Measurements from ENCODE around the gene PPP1R12C. TPM values are rescaled to one million over a fixed set of nuclear protein-coding genes. Genes with fewer than 3 reads are reported as not detected.

The PPP1R12C gene
- total RNA-seq, 1 donor from 2014 or later, result 24.5 TPM

DNA sequence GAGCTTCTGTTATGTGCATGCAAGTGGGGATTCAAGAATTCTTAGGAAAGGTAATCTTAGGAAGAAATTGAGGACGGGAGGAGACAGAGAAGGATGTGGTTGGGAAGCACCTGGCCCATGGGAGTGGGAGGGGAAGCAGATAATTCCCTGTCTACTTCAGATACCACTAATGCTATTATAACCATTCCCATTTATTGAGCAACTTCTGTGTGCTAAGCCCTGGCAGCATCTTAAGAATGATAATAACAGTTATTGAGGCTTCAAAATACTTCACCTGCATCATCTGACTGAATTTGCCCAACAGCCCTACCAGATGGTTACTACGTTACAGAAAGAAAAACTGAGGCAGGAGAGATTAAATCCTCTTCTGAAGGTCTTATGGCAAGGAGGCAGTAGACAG lies 40.3 kb downstream of the PPP1R12C start:
- H3K36me3 ChIP-seq (ENCODE audit: control insufficient read depth in 3 of 3, insufficient read depth in 3 of 3, low read length in 3 of 3), result no peaks in the 10 kb centered on the region
- H3K27ac ChIP-seq (ENCODE audit: low read depth, low read length), result no peak overlapping the region
- H3K9me3 ChIP-seq (ENCODE audit: control insufficient read depth in 3 of 3, low read length in 3 of 3), result peaks cover 0 to 5% (median 0%) of the 10 kb centered on the region in 3 donors
- peaks cover 10 to 16% (median 11%) of the 10 kb centered on the region in 3 donors for H3K4me1 ChIP-seq (ENCODE audit: control insufficient read depth in 3 of 3, insufficient read depth in 3 of 3, low read length in 3 of 3)
- peaks cover 46 to 64% (median 51%) of the 10 kb centered on the region in 3 donors for H3K27me3 ChIP-seq (ENCODE audit: control insufficient read depth in 3 of 3, insufficient read depth in 3 of 3, low read length in 3 of 3)
- no peak overlapping the region for H3K9ac ChIP-seq (ENCODE audit: low read depth in 1 of 3, low read length in 3 of 3)
- H3K4me3 ChIP-seq (ENCODE audit: low read length in 3 of 3), result no peak overlapping the region

DNA sequence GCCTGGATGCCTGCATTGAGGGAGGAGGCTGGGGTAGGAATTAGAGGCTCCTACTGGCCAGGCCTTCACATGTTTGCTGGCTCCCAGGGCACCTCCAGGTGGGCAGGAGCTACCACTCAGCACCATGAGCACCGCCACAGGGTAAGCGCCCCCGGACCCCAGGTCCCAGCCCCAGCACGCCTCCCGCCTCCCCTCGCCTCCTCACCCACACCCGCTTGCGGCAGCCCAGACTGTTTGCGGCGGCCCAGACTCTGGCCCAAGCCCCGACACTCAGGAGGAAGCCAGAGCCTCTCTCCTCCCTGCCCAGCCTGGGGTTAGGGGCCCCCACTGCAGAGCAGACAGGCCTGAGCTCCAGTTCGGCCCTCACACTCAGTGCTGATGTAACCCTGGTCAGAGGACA lies 41.1 kb downstream of the PPP1R12C start:
- Histone ChIP-seq H3K27me3 (ENCODE audit: control insufficient read depth in 3 of 3, insufficient read depth in 3 of 3, low read length in 3 of 3) (peaks cover 45 to 64% (median 48%) of the 10 kb centered on the region in 3 donors), H3K9me3 (ENCODE audit: control insufficient read depth in 3 of 3, low read length in 3 of 3) (peaks cover 0 to 5% (median 0%) of the 10 kb centered on the region in 3 donors), H3K36me3 (ENCODE audit: control insufficient read depth in 3 of 3, insufficient read depth in 3 of 3, low read length in 3 of 3) (no peaks in the 10 kb centered on the region), H3K4me3 (ENCODE audit: low read length in 3 of 3) (no peak overlapping the region), H3K27ac (ENCODE audit: low read depth, low read length) (no peak overlapping the region), H3K4me1 (ENCODE audit: control insufficient read depth in 3 of 3, insufficient read depth in 3 of 3, low read length in 3 of 3) (peaks cover 10 to 13% (median 11%) of the 10 kb centered on the region in 3 donors), H3K9ac (ENCODE audit: low read depth in 1 of 3, low read length in 3 of 3) (no peak overlapping the region)

DNA sequence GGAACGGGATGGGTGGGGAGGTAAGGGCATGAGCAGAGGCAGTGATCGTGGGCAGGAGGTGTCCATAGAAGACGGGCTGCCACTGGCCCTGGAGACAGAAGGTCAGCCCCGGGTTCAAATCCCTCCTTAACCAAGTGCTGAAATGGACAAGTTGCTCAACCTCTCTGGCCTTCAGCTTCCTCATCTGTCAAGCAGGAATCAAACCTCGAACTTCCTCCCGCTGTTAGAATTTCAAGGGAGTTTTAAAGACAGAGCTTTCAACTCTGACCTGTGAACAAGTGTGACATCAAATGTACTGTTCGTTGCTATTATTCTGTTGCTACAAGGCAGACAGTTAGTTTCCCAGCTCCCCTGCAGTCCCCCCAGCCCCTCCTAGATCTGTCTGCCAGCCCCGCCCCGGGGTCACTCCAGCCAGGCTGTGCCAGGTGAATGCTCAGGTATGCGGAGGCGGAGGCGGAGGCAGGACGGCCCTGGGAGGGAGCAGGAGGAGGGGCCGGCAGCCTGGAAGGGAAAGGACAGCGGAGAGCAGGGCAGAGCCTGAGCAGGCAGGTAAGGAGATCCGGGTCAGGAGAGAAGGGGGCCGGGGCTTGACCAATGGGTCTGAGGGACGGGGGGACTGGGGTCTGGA lies 42.0 kb downstream of the PPP1R12C start, which contains the start of gene EPS8L1:
Gene EPS8L1 (plus strand): TSS at position 499 of the 628 bp plus-strand sequence. CDS start 576 bp downstream, outside the sequence.
- Histone ChIP-seq H3K4me1 (ENCODE audit: control insufficient read depth in 3 of 3, insufficient read depth in 3 of 3, low read length in 3 of 3) (peaks cover 2 to 4% (median 3%) of the 10 kb centered on the region in 3 donors), H3K4me3 (ENCODE audit: low read length in 3 of 3) (no peak within 1 kb of the TSS), H3K36me3 (ENCODE audit: control insufficient read depth in 3 of 3, insufficient read depth in 3 of 3, low read length in 3 of 3) (no peaks in the 10 kb centered on the region), H3K27ac (ENCODE audit: low read depth, low read length) (no peak within 1 kb of the TSS), H3K9ac (ENCODE audit: low read depth in 1 of 3, low read length in 3 of 3) (no peak within 1 kb of the TSS), H3K27me3 (ENCODE audit: control insufficient read depth in 3 of 3, insufficient read depth in 3 of 3, low read length in 3 of 3) (peaks cover 45 to 63% (median 46%) of the 10 kb centered on the region in 3 donors), H3K9me3 (ENCODE audit: control insufficient read depth in 3 of 3, low read length in 3 of 3) (peaks cover 0 to 5% (median 0%) of the 10 kb centered on the region in 3 donors)

DNA sequence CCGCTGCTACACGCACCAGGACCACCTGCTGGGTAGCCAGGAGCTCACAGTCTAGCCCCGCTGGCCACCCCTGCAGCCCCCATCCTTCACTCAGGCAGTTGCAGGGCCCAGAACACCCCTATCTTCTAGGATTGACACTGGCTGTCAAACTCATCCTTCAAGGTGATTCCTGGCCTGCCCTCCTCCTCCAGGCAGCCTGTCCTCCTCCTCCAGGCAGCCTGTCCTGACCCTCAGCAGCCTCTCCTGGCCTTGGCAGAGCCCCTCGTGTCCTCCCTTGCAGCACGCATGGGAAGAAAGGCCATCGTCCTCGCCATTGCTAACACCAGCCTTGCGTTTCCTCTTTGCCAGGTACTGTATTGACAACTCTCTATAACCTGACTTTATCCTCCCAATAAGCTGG lies 45.5 kb downstream of the PPP1R12C start:
- Histone ChIP-seq H3K27ac (ENCODE audit: low read depth, low read length) (no peak overlapping the region), H3K36me3 (ENCODE audit: control insufficient read depth in 3 of 3, insufficient read depth in 3 of 3, low read length in 3 of 3) (no peaks in the 10 kb centered on the region), H3K27me3 (ENCODE audit: control insufficient read depth in 3 of 3, insufficient read depth in 3 of 3, low read length in 3 of 3) (peaks cover 51 to 67% (median 56%) of the 10 kb centered on the region in 3 donors), H3K4me1 (ENCODE audit: control insufficient read depth in 3 of 3, insufficient read depth in 3 of 3, low read length in 3 of 3) (peaks cover 0 to 5% (median 2%) of the 10 kb centered on the region in 3 donors), H3K9me3 (ENCODE audit: control insufficient read depth in 3 of 3, low read length in 3 of 3) (peaks cover 0 to 5% (median 3%) of the 10 kb centered on the region in 3 donors), H3K4me3 (ENCODE audit: low read length in 3 of 3) (no peak overlapping the region), H3K9ac (ENCODE audit: low read depth in 1 of 3, low read length in 3 of 3) (no peak overlapping the region)

DNA sequence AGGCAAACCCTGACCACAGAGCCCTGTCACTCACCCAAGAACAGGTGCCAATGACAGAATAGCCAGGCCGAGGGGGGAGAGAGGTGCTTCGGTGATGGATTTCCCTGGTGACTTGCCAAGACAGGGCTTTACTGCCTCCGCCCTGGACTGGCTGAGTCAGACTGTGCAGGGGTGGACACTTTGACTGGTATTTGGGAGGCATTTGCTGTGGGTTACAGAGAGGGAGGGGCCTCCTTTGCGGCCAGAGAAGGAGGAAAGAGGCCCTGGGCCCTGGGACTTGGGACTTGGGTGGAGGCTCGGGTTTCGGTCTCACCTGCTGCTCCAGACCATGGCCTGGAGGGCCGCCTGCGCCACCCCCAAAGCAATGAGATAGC lies 46.3 kb downstream of the PPP1R12C start:
- Histone ChIP-seq H3K36me3 (ENCODE audit: control insufficient read depth in 3 of 3, insufficient read depth in 3 of 3, low read length in 3 of 3) (no peaks in the 10 kb centered on the region), H3K9me3 (ENCODE audit: control insufficient read depth in 3 of 3, low read length in 3 of 3) (peaks cover 0 to 5% (median 3%) of the 10 kb centered on the region in 3 donors), H3K9ac (ENCODE audit: low read depth in 1 of 3, low read length in 3 of 3) (no peak overlapping the region), H3K4me1 (ENCODE audit: control insufficient read depth in 3 of 3, insufficient read depth in 3 of 3, low read length in 3 of 3) (peaks cover 0 to 5% (median 2%) of the 10 kb centered on the region in 3 donors), H3K27ac (ENCODE audit: low read depth, low read length) (no peak overlapping the region), H3K4me3 (ENCODE audit: low read length in 3 of 3) (no peak overlapping the region), H3K27me3 (ENCODE audit: control insufficient read depth in 3 of 3, insufficient read depth in 3 of 3, low read length in 3 of 3) (peaks cover 47 to 66% (median 55%) of the 10 kb centered on the region in 3 donors)

DNA sequence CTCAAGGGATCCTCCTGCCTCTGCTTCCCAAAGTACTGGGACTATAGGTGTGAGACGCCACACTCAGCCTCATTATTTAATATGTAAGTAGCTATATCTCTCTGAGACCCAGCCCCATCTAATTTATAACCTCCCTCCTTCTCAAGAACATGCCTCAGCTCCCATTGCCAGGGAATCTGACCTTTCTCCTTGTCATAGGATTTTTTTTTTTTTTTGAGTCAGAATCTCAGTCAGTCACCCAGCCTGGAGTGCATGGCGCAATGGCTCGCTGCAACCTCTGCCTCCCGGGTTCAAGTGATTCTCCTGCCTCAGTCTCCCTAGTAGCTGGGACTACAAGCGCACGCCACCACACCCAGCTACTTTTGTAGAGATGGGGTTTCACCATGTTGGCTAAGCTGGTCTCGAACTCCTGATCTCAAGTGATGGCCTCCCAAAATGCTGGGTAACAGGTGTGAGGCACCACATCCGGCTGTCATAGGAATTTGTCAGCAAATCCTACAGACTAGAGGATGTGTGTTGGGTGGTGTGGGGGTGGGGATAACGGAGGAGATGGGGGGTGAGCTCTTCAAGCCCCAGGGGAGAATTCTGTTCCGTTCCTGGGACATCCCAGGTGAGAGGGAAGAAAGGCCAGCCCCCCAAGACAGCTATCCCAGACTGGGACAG lies 46.8 kb downstream of the PPP1R12C start:
- Histone ChIP-seq H3K9me3 (ENCODE audit: control insufficient read depth in 3 of 3, low read length in 3 of 3) (peaks cover 0 to 5% (median 3%) of the 10 kb centered on the region in 3 donors), H3K4me3 (ENCODE audit: low read length in 3 of 3) (no peak overlapping the region), H3K27ac (ENCODE audit: low read depth, low read length) (no peak overlapping the region), H3K4me1 (ENCODE audit: control insufficient read depth in 3 of 3, insufficient read depth in 3 of 3, low read length in 3 of 3) (peaks cover 0 to 5% (median 2%) of the 10 kb centered on the region in 3 donors), H3K36me3 (ENCODE audit: control insufficient read depth in 3 of 3, insufficient read depth in 3 of 3, low read length in 3 of 3) (no peaks in the 10 kb centered on the region), H3K9ac (ENCODE audit: low read depth in 1 of 3, low read length in 3 of 3) (no peak overlapping the region), H3K27me3 (ENCODE audit: control insufficient read depth in 3 of 3, insufficient read depth in 3 of 3, low read length in 3 of 3) (peaks cover 50 to 64% (median 53%) of the 10 kb centered on the region in 3 donors)

DNA sequence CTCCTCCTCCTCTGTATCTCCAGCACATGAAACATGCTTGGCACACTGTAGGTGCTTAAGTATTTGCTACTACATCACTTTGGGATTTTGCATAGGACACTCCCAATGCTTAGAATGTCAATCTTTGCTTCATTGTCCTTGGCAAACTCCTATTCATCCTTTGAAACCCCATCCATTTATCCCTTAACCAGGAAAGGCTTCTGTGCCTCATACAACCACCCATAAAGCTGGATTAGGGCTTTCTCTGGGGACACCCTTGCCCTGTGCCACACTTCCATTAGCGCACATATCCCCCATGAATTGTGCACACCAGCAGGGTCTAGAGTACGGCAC lies 47.6 kb downstream of the PPP1R12C start:
- Histone ChIP-seq H3K27me3 (ENCODE audit: control insufficient read depth in 3 of 3, insufficient read depth in 3 of 3, low read length in 3 of 3) (peaks cover 44 to 57% (median 50%) of the 10 kb centered on the region in 3 donors), H3K36me3 (ENCODE audit: control insufficient read depth in 3 of 3, insufficient read depth in 3 of 3, low read length in 3 of 3) (no peaks in the 10 kb centered on the region), H3K4me1 (ENCODE audit: control insufficient read depth in 3 of 3, insufficient read depth in 3 of 3, low read length in 3 of 3) (peaks cover 0 to 5% (median 2%) of the 10 kb centered on the region in 3 donors), H3K9me3 (ENCODE audit: control insufficient read depth in 3 of 3, low read length in 3 of 3) (peaks cover 0 to 5% (median 3%) of the 10 kb centered on the region in 3 donors), H3K4me3 (ENCODE audit: low read length in 3 of 3) (peak overlapping the region in 1 of 3 donors; percentile 6), H3K27ac (ENCODE audit: low read depth, low read length) (no peak overlapping the region), H3K9ac (ENCODE audit: low read depth in 1 of 3, low read length in 3 of 3) (no peak overlapping the region)

DNA sequence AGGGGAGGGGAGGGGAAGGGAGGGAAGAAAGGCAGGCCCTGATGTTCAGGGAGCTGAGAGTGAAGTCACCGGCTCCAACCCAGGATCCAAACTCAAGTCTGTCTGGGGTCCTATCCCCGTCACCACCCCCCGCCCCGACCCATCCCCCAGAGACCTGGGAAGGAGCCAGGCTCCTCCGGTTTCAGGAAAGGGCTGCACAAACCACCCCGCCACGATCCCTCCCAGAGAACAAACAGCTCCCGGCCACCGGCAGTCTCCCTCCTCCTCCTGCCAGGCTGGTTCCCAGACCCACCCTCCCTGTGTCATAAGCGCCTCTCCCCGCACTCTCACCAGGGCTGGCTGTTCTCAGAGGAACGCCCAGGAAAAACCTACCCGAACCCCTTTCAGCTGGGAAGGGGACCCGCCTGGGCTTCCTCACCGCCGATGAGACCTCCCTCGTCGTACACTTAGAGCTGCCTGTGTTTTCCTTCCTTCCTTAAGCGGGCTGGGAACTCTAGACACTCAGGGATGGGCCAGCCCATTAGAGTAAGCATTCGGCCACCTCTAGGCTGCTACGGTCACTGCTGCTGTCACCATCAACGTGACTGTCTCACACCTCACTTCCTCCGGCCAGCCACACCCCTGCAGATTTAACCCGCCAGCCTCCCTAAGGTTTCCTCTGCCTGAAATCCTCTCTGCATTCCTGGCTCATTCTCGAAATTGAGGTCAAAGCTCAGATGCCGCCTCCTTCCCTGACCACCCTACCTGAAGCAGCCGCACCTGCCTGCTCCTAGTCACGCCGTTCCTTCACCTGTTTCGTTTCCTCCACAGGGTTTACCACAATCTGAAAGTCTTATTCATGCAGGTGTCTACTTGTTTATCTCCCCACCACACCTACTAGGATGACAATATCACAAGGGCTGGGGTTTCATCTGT lies 48.2 kb downstream of the PPP1R12C start:
- H3K9me3 ChIP-seq (ENCODE audit: control insufficient read depth in 3 of 3, low read length in 3 of 3), result peaks cover 0 to 5% (median 3%) of the 10 kb centered on the region in 3 donors
- peaks cover 0 to 5% (median 2%) of the 10 kb centered on the region in 3 donors for H3K4me1 ChIP-seq (ENCODE audit: control insufficient read depth in 3 of 3, insufficient read depth in 3 of 3, low read length in 3 of 3)
- H3K27ac ChIP-seq (ENCODE audit: low read depth, low read length), result no peak overlapping the region
- H3K9ac ChIP-seq (ENCODE audit: low read depth in 1 of 3, low read length in 3 of 3), result no peak overlapping the region
- H3K4me3 ChIP-seq (ENCODE audit: low read length in 3 of 3), result peak overlapping the region in 2 of 3 donors; percentile 6 to 29
- H3K36me3 ChIP-seq (ENCODE audit: control insufficient read depth in 3 of 3, insufficient read depth in 3 of 3, low read length in 3 of 3), result no peaks in the 10 kb centered on the region
- peaks cover 44 to 57% (median 49%) of the 10 kb centered on the region in 3 donors for H3K27me3 ChIP-seq (ENCODE audit: control insufficient read depth in 3 of 3, insufficient read depth in 3 of 3, low read length in 3 of 3)

DNA sequence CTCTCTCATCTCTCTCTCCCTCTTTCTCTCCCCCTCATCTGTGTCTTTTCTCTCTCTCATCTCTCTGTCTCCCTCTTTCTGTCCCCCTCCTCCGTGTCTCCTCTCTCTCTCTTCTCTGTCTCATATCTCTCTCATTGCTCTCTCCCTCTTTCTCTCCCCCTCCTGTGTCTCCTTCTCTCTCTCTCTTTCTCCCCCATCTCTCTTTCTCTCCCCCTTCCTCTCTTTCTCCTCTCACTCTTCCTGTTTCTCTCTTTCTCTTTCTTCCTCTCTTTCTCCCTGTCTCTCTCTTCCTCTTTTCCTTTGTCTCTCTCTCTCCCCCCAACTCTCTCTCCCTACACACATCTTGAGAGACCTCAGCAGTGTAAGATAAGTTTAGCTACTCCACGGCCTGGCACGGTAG lies 49.6 kb downstream of the PPP1R12C start:
- no peak overlapping the region for H3K27ac ChIP-seq (ENCODE audit: low read depth, low read length)
- H3K27me3 ChIP-seq (ENCODE audit: control insufficient read depth in 3 of 3, insufficient read depth in 3 of 3, low read length in 3 of 3), result peaks cover 41 to 52% (median 44%) of the 10 kb centered on the region in 3 donors
- peaks cover 0 to 5% (median 2%) of the 10 kb centered on the region in 3 donors for H3K4me1 ChIP-seq (ENCODE audit: control insufficient read depth in 3 of 3, insufficient read depth in 3 of 3, low read length in 3 of 3)
- H3K4me3 ChIP-seq (ENCODE audit: low read length in 3 of 3), result no peak overlapping the region
- no peaks in the 10 kb centered on the region for H3K36me3 ChIP-seq (ENCODE audit: control insufficient read depth in 3 of 3, insufficient read depth in 3 of 3, low read length in 3 of 3)
- H3K9me3 ChIP-seq (ENCODE audit: control insufficient read depth in 3 of 3, low read length in 3 of 3), result peaks cover 0 to 5% (median 3%) of the 10 kb centered on the region in 3 donors
- H3K9ac ChIP-seq (ENCODE audit: low read depth in 1 of 3, low read length in 3 of 3), result no peak overlapping the region

Data from skeletal muscle tissue (tissue), 4 donors.